OCI-M1 (cell line): ENCODE measurements around the gene PFN4.

Source experiments
- DNase-seq: peaks from one replicate; lab custom pipeline; 2025; lab: John Stamatoyannopoulos, UW

The PFN4 gene

DNA sequence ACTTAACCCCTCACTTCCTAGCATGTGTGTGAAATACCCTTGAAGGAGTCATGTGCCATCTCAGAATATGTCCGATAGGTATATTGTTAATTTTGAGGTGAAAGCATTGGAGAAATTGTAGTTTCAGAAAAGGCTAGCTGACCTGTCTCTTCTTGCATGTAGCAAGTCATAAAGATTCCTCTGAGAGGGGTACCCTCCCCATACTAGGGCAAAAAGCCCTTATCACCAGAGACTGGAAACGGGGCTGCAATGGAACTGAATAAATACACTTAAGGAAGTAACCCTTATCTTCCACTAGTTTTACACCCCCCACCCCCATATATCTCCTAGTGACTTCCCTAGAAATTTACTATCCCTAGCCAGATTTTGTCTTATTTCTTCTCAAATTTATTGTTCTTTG, 45.3 kb downstream of the PFN4 start:
- DNase-seq: peak; percentile 67

- peak; percentile 66 for DNase-seq
Observed at GRCh38 chr2:24077535-24077877, 45.6 kb downstream of the PFN4 start.

GRCh38 chr2:24076849-24077534, 46.1 kb downstream of the PFN4 start:
- no peak for DNase-seq

DNA sequence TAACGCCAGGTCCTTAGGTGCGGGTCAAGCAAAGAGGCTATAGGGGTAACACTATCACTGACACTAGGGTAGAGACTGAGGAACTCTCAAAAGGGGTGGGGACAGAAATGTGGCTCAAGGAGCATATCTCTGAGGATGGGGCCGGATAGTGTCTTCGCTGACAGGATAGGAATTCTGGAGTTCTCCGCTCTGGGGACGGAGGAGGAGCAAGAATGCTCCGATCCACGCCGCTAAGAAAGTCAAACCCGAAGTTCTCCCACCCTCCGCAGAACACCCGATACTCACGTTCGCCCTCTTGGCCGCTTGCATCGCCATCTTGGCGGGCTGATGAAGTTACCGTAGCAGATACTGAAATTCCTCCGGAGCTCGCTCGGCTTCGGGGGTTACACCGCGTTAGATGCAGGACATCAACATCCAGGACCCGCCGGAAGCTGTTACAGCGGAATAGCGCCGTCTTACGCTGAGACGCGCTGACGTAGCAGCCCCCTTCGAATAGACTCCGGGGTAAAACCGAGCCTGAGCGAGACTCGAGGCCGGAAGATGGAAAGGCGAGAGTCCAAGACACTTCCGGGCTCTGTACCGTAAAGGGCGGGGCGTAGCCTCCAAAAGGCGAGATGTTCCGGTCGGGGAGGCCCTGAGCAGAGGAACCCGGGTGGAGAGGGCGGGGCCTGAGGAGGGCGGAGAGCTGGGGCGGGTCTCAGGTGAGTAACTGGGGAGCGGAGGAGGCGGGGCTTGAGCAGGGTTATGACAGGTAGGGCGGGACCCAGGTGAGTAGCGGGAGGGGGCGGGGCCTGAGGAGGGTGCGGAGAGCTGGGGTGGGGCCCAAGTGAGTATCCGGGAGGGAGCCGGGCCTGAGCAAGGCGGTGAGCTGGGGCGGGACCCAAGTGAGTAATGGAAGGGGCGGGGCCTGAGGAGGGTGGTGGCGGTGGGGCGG, 47.0 kb downstream of the PFN4 start, which contains the start of gene SF3B6:
Gene SF3B6, minus strand, starts transcription at position 412 of the 934 bp plus-strand sequence. Its CDS starts 97 bp downstream, at position 315.
- peak; percentile 99 for DNase-seq

- DNase-seq: no peak
Observed at GRCh38 chr2:24075259-24075658, 47.9 kb downstream of the PFN4 start.

- DNase-seq: no peak
Observed at GRCh38 chr2:24073816-24074215, 49.3 kb downstream of the PFN4 start.

DNA sequence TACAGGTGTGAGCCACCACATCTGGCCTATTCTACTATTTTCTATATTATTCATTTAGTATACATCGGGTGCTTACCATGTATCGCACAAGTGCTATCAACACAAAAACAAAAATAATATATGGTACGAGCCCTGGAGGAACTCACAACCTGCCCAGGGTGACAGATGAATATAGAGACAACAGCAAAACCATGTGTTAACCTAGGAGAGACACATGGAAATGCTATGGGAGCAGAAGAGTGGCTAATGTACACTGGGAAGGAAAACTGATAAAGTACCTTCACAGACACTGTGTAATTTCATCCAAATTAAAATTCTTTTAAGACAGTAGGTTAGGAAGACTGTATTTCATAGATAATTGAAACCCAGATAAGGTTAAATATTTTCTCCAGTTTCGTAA, 50.9 kb downstream of the PFN4 start:
- no peak for DNase-seq

DNA sequence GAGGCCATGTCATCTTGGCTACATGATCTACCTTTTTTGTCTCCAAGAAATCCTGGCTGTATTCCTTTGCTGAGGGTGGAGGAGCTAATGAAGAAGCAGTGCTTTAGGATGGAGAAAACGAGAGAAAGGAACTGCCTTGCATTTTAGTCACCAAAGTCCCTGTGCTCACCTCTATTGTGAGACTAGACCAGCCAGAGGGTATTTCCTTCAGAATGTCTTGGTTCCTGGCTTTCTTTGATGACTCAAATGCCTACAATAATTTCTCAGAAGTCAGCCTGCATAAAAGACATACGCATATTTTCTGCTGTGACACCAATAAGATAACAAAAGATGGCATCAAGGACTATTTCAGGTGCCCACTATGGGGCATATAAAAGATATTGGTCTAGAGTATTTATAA, 57.8 kb downstream of the PFN4 start:
- no peak for DNase-seq
